Astrocyte of the hippocampus (primary cell): ENCODE results near the gene PDGFRB.

Experiments
- DNase-seq: peaks from one replicate; pipeline ENCODE4 v3.0.0; 2011; ENCODE audit warnings: low read depth, low spot score

PDGFRB gene

DNA sequence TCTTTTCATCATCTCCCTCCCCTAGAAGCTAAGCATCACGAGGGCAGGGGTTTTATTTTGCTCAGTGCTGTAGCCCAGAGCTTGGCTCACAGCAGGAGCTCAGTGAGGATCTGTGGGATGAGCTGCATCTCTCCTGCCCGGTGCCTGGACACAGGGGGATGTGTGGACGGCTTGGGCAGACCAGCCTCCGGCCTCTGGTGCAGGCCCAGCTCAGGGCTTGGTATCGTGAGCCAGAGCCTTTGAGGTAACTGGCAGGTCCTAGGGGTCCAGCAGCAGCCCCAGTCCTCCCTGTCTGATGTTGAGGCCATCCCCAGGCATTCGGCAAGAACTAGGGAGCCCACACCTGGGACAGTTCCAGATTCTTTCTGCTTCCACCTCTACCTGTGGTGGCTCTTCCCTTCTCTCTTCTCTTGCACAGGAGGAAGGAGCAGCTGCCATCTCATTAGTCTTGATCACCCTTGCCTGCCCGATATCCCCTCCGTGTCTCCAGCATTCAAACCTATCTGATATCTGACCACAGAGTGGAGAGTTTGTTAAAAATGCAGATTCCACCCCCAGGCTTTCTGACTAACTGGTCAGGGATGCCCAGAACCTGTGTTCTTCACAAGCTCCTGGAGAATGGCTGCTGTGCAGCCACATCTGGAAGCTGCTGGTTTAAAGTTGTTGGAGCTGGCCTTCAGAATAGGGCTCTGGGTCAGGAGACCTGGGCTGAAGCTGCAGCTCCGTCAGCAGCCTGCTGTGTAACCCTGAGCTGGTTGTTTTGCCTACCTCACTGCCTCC is 26.3 kb upstream of the PDGFRB start:
- DNase-seq: no peak

DNA sequence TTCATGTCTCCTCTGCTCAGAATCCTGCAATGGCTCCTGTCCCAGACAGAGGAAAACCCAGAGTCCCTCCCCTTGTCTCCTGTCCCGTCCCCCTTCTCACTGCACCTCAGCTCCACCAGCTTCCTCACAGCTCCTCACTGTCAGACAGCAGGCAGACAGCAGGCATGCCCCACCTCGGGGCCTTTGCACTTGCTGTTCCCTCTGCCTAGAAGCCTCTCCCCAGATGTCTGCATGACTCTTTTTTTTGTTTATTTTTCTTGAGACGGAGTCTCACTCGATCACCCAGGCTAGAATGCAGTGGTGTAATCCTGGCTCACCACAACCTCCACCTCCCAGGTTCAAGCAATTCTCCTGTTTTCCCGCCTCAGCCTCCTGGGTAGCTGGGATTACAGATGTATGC is 25.4 kb upstream of the PDGFRB start:
- DNase-seq: no peak

DNA sequence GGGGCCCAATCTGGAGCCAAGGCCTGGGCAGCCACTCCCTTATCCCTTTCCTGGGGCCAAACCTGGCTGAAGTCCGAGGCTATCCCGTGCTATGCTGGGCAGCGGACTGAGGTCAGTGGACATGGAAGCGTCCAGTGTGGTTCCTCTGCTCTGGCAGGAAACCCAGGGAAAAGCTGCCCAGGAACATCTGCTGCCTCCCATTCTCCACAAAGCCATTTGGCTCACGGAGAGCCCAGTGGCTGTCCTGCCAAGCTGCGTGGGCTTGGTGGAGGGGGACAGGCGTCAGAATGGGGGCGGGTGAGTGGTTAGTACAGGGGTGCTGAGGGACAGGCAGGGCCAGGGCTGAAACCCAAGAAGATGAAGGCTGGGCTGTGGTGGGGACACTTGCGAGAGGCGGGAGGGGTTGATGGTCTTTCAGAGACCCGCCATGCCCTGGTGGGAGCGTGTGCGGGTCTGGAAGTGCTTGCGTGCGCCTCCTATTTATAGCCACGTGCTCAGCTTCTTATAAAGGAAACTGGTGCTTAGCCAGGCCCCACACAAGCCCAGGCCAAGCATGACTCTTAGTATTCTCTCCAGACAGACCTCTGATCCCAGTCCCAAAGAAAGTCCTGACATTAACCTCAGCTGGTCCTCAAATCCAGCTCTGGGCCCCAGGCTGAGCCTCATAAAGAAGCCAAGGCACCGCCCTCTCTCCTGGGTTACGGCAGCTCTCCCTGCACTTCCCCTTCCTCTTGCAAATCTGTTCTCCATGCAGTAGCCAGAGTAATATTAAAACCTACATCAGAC is 24.8 kb upstream of the PDGFRB start:
- DNase-seq: no peak

DNA sequence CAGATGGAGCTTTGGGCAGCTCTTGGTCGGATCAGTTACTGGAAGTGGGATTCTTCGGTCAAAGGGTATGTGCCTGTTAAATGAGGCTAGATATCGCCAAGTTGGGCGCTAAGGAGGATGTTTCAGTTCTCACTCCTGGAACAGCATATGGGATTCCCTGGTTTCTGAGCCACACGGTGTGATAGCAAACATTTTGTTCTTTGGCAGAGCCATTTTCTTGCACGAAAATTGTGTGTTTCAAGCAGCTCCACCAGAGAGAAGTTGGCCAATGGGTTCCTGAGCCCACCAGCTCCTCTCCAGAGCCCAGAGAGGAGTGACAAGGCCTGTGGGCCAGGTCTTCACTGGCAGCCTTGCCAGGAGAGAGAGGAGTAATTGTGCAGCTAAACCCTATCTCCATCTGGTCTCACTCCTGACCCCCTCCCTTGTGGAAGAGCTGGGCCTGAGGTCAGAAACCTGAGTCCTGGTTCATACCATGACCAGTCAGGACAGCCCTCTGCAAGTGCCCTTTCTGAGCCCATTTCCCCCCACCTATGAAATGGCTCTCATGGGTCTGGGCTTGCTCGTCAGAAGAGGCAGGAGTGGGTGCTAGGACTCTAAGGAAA is 23.5 kb upstream of the PDGFRB start:
- DNase-seq: no peak

DNA sequence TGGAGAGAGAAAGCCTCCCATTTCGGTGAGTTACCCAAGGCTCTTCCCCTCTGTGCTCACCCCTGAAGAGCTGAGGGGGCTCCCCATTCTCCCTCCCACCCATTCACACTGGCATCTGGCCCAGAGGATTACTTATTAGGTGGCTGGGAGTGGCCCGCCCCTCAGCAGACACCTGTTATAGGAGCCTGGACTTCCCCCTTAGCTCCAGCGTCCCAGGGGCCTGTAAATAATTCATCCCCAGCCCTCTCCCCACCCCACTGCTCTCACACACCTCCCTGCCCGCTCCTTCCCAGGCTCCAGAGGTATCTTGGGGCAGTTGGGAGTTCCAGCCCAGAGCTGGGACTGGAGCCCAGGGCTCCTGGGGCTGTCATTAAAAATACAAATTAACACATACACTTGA is 22.6 kb upstream of the PDGFRB start:
- no peak for DNase-seq

DNA sequence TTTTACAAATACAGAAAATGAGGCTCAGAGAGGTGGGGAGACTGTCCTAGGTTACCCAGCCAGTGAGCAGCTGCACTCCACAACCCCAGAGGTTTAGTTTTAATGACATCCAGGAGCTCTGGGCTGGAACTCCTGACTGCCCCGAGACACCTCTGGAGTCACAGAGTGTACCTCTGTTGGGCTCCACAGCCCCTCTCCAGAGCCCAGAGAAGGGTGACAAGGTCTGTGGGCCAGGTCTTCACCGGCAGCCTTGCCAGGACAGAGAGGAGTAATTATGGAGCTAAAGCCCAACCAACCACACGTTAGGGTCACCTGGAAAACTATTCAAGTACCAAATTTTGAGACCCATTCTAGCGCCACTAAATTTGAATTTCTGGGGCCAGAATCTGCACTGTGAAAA is 22.1 kb upstream of the PDGFRB start:
- DNase-seq: no peak

DNA sequence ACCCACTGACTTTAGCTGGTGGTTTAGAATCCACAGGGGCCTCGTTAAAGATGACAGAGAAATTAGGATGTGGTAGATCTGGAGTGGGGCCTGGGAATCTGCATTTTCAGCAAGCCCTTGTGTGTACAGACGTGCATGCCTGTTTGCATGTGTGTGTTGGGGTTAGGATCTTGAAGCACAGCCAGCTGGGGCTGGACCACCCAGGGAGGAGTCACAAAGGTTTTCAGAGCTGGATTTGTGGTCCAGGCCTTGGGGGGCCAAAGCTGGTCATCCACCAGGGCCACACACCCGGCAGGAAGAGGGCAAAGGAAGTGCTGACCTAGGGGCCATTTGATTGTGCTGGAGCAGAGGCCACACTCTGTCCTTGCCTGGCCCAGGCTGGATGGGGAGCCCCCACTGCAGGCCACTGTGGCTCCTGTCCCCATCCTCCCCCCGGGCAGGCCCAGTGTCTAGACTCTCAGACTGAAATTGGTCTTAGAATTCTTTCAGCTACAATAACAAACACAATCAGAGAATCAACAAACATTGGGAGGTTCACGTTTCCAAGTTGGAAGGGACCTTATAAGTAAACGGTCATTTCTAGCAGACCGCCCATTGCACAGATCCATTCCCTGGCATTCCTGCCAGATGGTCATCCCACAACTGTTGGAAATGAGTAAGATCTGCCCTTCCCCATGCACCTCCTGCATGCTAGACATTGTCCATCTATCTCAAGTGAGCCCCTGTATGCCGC is 21.3 kb upstream of the PDGFRB start:
- DNase-seq: no peak

DNA sequence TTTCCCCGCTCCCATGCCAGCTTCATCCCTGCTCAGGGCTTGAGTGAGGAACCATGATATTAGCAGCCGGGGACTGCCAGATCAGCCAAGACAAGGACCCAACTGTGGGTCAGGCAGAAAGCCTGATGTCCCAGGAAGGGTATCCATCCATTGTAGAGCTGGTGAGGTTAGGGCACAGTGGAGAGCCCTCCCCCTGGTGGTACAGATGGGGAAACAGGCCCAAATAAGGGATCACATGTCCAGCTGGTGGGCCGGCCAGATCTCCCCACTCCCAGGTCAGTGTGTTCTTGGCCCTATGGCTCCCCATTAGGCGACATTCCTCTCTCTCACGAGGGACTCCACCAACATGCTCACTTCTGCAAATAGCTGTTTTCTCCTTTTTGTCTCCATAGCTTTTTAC is 19.9 kb upstream of the PDGFRB start:
- peak; percentile 44 for DNase-seq

DNA sequence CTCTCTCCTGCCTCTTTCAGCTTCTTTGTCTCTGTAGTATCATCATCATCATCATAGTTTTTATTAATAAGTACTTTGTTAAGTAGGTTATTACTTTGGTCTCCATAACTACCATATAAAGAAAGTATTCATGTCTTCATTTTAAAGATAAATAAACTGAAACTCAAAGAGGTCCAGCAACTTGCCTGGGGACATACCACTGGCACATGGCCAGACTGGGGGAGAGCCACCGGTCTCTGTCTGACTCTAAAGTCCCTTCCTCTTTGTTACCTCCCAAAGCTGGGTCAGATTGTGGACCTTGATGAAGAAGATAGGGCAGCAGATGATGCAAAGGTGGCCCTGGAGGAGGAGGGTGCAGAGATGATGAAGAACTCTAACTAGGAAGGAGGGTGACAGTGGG is 19.4 kb upstream of the PDGFRB start:
- no peak for DNase-seq

DNA sequence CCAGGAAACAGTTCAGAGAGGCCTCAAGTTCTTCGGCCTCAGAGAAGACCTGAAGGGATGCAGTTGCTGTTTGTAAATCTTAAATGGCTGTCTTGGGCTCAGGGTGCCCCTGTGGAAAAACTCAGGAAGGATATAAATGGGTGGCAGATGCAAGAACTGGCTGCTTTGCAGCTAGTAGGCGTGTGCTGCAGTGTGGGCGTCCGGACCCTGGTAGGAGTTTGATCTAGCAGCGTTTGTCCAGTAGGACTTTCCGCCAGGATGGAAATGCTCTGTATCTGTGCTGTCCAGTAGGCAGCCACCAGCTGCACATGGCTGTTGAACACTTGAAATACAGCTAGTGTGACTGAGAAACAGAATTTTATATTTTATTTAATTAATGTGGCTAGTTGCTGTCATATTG is 18.6 kb upstream of the PDGFRB start:
- DNase-seq: no peak

DNA sequence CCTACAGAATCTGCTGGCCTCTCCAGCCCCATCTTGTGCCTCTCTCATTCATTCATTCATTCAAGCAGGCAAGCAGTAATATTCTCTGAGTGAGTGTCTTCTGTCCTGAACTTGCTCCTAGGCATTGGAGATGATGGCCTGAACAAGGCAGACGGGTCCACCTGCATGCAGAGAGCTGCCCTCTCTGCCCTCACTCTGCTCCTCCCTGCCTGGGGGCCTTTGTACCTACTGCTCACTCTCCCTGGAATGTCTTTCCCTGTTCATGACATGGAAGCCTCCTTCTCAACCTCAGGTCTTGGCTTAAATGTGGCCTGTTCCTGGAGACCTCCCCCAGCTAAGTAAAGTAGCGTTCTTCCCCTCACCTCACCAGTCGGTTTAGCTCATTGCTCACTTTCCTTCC is 17.5 kb upstream of the PDGFRB start:
- no peak for DNase-seq

DNA sequence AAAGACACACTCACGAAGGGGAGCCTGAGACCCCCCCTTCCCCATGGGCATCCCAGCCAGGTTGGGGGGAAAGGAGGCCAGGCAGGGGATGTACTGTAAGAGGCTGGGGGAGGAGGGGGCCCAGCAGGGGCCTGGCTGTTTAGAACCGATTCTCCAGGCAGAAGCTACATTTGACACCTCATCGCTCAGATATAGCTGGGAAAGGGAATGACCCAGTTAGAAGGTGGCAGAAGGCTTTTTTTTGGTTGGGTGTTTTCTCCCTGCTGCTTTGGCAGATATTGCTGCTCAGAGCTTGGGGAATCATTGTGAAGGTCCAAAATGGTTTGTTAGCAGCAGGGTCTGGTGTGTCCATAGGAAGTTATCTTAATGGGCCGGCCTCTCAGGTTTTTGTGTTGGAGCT is 16.9 kb upstream of the PDGFRB start:
- DNase-seq: no peak

DNA sequence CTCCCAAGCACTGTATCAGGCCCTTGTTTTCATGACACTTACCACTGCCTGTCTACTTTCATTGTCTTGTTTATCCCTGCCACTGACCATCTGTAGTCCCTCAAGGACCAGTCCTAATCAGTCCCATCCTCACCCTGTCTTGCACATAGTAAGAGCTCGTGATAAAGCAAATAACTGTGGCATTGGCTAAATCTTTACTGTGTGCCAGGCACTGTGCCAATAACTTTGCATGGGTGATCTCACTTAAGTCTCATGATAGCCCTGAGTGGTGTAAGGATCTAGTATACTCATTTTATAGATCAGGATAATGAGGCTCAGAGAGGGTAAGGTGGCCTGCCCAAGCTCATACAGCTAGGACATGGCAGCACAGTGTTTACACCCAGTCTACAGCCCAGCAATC is 16.5 kb upstream of the PDGFRB start:
- DNase-seq: no peak

DNA sequence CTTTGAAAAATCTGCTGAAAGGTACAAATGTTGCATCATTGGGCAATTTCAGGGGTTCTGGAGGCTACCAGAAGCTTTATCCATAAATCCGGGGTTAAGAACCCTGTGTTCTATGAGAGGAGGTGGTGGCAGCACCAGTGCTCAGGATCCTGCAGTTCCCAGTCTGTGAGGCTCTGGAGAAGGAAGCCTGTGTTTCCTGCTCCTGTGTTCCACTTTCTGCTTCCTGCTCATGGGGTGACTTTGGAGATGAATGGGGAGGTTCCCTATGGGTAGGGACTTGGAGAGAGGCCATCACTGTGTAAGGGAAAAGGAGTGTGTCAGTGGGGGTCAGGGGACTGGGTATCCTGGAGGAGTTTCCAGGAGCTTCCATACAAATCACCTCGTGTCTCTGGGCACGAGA is 13.2 kb upstream of the PDGFRB start:
- DNase-seq: no peak

DNA sequence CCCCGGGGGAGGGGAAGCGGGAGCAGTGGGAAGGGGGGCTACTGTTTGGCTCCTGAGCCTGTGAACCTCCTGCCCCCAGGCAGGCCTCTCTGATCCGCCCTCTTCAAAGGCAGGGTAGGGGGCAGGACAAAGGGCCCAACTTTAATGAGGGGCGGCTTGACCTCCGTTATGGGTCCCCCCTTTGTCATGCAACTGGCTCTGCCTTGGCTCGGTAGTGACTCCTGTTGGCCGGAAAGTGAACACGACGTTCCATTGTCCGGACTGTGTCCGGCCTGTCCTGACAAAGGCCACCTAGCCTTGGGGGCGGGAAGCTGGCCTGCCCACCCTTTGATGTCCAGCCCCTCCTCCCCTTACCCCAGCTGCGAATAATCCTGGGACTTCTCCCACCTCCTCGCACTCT is 12.3 kb upstream of the PDGFRB start:
- no peak for DNase-seq

DNA sequence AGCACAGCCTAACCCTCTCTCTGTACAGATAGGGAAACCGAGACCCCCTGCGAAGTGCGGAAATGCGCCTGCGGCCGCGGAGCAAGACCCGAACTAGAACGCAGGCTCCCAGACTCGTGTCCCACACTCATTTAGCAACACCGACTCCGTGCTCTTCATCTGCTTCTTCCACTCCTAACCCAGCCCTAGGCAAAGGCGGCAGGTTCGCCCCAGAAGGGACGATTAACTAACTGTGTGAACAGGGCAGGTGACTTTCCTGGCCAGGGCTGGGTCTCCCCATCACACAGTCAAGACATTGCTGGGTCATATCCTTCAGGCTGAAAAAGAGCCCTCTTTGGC is 11.8 kb upstream of the PDGFRB start:
- DNase-seq: no peak

DNA sequence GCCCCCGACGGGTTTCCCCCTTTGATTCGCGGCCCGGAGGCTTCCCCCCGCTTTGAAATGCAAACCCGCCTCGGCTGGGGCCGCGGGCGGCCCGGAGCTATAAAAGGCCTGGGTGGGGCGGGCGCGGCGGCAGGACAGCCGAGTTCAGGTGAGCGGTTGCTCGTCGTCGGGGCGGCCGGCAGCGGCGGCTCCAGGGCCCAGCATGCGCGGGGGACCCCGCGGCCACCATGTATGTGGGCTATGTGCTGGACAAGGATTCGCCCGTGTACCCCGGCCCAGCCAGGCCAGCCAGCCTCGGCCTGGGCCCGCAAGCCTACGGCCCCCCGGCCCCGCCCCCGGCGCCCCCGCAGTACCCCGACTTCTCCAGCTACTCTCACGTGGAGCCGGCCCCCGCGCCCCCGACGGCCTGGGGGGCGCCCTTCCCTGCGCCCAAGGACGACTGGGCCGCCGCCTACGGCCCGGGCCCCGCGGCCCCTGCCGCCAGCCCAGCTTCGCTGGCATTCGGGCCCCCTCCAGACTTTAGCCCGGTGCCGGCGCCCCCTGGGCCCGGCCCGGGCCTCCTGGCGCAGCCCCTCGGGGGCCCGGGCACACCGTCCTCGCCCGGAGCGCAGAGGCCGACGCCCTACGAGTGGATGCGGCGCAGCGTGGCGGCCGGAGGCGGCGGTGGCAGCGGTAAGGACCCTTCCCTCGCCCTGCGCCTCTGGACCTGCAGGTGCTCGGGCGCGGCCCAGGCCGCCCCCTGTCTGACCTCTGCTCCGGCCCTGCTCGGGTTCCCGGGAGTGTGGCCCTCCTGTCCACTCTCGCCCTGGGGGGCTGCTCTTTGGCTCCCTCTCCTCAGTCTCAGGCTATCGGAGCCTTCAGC is 11.2 kb upstream of the PDGFRB start, which contains the start of gene CDX1:
Gene CDX1 (plus strand): TSS at position 129 of the 862 bp plus-strand sequence. CDS start 99 bp downstream, at position 228.
- DNase-seq: no peak

DNA sequence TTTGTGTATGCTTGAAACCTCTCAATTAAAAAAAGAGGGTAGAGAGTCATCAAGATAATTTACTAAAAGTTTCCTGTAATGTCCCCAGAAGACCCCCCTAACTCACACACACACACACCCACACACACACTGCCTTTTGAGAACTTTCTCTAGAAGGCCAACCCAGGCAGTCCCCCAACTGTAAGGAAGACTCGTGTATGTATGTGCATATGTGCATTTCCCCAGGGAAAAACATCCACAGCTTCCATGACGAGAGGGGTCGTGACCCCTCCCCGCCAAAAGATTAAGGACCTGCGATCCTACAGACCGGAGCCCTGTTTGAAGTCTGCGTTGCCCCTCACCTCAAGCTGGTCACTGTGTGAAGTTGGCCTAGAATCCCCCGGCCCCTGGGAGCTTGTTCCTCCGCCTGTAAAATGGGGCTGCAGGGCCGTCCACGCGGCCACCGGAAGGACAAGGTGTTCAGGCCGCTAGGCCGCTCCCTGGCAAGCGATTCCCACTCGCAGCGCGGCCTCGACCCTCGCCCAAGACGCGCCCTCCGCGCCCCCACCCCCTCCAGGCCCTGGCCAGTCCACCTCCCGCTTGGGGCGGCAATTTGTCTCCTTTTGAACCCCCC is 10.5 kb upstream of the PDGFRB start:
- DNase-seq: no peak

DNA sequence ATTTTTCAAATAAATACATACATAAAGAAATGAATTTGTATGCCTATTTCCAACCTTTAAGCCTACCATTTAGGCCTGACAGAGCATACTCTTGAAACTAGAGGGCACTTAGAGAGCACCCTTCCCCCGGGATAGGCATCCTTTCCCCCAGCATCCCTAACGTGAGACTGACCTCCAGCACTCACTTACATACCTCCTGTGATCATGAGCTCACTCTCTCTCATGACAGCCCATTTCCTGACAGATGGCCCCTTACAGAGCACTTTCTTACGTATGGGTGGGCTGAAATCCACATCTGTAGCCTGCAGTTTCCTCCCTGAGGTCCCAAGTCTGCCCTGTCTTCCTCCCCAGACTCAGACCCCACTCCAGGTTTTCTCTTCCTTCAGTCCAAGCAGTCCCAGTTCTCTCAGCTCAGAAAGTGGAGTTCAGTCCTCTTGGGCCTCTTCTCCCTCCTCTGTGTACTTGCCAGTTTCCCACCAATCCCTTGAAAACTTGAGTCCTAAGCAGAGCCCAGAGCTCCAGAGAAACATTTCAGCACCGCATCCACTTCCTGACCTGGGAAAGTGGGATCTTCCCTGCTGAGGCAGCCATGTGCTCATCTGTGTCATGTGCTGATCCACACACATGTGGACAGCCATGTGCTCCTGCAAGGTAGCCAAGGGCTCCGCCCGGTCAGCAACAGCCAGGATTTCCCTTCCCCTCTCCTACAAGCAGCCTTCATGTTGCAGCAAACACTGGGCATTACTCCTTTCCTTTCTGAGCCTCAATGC is 8.8 kb upstream of the PDGFRB start:
- DNase-seq: no peak

DNA sequence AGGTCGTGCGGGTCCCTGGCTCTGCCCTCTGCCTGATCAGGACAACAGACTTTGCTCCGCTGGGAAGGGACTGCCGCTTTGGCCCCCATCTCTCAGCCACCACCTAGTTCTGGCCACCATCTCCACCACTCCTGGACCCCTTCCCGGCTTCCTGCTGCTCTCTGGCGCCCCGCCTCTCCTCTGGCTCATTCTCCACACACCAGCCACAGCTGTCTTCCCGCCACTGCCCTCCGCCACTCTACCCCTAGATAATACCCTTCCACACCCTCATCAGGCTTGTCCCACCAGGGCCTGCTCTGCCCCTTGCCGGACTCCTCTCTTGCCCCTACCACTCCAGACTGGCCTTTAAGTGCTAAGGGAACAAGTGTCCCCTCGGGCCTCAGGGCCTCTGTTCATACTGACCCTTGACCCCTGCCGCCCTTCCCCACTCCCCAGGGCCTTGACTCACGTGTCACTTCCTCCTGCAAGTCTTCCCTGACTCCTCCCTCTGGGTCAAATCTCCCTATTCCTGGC is 8.0 kb upstream of the PDGFRB start:
- DNase-seq: no peak
